OCI-M1 (cell line): ENCODE measurements around the gene RBBP5.
A peak's percentile ranks its signal among the peaks of the same experiment; 100 is the strongest.

Source experiments
- DNase-seq: peaks from one replicate; lab custom pipeline; 2025; lab: John Stamatoyannopoulos, UW

Gene RBBP5

DNA sequence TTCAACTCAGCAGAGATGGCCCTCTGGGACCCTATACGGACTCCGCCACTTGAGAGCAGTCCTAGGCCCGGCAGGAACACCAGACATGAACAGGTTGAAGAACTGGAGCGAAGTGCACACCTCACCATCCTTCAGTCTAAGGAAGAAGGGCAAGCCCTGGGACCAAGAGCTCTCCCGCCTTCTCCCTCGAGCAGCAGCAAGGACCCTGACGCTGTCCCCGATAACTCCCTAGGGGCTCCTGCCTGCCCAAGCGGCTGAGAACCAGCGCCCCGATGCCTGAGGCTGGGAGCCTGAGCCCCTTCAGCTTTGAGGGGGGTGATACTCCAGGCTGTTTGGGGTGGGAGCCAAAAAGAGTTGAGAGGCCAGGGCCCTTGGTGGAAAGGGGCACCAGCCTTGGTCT lies 47.7 kb downstream of the RBBP5 start:
- DNase-seq = no peak

DNA sequence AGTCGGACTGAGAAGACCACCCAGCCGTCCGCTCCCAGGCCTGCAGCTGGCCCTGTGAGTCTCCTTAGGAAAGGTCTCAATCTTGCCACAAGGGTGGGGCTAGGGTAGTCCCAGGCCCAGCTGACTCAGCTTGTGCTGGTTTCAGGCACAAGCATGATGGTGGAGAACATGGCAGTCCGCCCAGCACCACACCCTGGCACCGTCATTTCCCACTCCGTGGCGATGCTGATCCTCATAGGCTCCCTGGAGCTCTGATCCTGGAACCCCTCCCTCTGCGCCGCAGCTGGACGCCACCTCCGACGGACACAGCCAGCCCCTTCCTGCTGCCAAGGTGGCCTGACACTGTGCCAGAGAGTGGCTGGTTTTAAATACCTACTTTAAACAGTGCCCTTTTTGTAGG lies 48.3 kb downstream of the RBBP5 start:
- DNase-seq = no peak

DNA sequence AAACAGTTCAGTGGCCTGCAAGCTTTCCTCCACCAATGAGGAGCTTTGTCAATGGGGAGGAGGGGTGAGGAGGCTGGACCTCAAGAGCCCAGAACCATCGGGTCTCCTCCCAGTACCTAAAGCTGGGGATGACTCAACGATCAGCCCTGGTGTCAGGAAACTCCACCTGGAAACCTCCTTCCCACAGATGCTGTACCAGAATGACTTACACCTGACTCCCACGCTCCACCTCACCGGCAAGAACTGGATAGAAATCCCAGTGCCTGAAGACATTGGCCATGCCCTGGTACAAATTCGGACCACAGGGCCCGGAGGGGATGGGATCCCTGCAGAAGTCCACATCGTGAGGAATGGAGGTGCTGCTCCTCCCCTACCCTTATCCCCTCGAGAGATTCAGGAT lies 48.9 kb downstream of the RBBP5 start:
- DNase-seq = no peak

DNA sequence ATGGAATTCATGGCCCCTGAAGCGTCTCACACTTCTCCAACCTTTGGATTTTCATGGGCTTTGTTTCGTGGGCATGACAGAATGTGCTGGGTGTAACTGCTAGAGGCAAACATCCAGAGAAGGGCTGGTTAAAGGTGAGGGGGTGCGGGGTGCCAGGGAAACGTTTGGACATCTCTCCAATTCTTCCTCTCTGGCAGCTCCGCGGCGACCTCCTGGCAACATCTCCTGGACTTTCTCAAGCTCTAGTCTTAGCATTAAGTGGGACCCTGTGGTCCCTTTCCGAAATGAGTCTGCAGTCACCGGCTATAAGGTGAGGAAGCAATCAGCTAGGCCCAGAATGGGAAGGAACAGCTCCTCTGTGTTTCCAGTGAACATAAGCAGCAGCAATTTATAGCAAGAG lies 49.5 kb downstream of the RBBP5 start:
- DNase-seq = no peak

DNA sequence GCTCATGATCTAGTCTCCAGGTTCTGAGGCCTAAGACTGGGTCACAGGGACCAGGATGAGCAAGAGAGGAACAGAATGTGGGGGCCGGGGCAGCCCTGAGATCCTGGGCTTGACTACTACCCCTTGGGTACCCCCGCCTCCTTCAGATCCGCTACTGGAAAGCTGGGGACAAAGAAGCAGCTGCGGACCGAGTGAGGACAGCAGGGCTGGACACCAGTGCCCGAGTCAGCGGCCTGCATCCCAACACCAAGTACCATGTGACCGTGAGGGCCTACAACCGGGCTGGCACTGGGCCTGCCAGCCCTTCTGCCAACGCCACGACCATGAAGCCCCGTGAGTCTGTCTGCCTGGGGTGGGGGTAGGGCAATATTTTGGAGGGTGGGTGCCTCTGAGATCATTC lies 50.0 kb downstream of the RBBP5 start:
- DNase-seq = no peak

DNA sequence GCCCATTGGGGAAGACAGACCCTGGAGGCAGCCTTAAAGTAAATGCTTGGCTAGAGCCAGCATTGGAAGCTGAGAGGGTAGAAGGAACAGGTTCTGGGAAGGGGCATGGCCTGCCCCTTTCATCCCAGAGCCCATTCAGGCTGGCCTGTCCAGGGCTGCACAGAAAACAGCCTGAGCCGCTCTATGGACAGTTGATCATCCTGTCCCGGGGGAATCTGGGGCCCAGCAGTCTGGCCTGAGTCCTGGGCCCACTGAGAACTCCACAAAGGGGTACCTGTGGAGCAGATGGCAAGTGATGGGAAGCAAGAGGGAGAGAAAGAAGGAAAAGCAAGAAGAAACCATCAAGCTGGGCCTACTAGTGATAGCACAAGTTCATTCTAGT lies 50.8 kb downstream of the RBBP5 start:
- no peak for DNase-seq

DNA sequence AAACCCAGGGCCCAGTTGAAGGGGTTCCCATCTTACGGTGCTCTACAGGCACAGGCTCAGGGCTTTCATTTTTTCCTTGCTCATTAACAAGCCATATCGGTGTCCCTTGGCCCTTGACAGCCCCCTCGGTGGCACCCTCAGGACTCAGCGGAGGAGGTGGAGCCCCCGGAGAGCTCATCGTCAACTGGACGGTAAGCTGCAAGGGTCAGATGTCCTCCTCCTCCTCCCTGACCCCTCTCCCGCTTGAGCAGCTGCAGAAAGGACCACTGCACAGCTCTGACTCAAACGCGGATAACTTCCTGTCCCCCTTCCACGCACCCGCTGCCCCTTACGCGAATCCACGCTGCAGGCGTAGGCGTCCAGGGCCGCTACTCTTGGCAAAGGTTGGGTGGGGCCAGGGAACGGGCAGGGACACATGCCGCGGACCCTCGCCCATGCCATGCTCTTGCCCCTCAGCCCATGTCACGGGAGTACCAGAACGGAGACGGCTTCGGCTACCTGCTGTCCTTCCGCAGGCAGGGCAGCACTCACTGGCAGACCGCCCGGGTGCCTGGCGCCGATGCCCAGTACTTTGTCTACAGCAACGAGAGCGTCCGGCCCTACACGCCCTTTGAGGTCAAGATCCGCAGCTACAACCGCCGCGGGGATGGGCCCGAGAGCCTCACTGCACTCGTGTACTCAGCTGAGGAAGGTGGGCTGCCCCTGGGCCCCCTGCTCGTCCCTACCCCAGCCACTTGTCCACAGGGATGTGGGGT lies 52.2 kb downstream of the RBBP5 start:
- no peak for DNase-seq

DNA sequence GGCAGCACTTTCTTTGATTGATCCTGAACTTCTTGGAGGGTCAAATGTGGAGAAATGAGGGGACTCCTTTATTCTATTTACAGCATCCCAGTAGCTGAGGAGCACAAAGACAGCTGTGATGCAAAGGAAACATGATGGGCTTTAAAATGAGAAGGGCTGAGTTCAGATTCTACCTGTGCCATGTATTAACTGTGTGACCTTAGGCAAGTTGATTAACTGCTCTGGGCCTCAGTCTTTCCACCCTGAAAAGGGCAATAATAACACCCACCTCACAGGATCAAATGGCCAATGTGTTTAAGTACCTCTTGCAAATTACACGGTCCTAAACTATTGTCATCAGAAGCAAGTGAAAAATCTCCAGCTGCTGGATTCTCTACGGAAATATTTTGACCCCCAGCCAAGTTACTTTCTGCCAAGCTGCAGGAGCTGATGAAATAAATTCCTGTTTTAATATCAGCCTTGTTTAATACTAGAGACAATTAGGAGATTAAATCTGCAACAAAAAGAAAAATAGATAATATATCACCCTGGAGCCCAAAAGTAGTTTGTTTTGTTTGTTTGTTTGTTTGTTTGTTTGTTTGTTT lies 53.2 kb downstream of the RBBP5 start:
- DNase-seq = no peak

DNA sequence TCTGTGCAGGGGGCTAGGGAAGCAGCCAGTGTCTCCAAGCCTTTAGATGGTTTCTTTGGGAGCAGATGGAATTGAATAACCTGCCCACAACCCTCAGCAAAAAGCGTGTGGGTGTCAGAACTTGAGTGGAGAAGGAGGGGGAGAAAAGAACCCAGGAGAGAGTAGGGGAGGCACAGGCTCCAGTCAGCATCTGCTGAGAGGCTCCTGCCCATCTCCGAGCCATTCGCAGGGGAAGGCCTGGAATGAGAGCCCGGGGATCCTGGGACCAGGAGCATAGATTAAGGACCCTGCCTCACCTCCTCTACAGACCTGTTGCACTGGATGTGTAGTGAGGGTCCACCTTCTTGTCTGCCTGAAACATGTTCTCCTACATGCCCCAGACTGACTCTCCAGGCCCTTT lies 53.8 kb downstream of the RBBP5 start:
- no peak for DNase-seq

DNA sequence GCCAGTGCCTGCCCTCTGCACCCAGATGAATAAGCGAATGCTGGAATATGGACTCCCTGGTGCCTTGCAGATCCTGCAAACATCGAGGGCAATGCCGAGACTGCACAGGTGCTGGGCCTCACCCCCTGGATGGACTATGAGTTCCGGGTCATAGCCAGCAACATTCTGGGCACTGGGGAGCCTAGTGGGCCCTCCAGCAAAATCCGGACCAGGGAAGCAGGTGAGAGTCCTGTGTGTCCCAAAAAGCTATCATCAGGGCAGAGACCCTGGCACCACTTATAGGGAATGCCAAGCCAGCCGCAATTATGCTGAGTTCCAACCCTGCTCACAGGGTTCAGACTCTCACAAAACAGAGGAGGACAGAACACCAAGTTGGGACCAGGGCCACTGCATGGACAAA lies 54.7 kb downstream of the RBBP5 start:
- DNase-seq = no peak

DNA sequence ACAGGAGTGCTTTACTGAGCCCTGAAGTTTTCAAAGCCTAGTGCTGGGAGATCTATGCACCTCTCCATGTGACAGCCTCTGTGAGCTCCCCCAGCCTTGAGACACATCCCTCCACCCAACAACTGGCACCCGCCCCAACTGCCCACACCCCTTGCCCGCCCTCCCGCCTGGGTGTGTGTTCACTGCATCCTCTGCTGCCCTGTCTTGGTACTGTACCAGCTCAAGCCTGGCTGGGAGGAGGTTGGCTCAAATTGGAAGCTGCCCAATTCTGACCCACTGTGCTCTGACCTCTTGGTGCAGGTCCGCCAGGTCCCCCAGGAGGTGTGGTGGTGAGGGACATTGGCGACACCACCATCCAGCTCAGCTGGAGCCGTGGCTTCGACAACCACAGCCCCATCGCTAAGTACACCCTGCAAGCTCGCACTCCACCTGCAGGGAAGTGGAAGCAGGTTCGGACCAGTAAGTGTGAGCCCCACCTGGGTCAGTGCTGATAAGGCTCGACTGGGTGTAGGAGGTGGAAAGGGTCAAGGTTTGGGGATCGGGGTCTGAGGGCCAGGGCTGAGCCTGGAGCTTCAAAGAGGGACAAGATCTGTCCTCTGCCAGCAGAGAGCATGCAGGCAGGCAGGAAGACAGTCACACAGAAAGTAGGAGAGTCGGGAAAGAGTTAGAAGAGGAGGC lies 55.5 kb downstream of the RBBP5 start:
- DNase-seq = peak; percentile 39

DNA sequence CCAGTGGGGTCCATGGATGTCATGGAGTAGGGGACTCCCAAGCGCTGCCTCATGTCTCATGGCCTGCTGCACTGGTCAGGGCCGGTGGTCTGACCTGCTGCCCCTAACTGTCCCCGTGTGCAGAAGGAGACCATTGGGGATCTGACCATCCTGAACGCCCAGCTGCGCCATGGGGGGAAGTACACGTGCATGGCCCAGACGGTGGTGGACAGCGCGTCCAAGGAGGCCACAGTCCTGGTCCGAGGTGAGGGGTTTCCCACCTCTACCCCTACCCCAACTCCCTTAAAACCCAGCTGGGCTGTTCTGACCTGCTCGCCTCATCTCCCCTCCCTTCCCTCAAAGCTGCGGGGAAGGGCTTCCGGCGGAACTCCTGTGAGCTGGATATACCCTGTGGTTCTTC lies 56.1 kb downstream of the RBBP5 start:
- no peak for DNase-seq

DNA sequence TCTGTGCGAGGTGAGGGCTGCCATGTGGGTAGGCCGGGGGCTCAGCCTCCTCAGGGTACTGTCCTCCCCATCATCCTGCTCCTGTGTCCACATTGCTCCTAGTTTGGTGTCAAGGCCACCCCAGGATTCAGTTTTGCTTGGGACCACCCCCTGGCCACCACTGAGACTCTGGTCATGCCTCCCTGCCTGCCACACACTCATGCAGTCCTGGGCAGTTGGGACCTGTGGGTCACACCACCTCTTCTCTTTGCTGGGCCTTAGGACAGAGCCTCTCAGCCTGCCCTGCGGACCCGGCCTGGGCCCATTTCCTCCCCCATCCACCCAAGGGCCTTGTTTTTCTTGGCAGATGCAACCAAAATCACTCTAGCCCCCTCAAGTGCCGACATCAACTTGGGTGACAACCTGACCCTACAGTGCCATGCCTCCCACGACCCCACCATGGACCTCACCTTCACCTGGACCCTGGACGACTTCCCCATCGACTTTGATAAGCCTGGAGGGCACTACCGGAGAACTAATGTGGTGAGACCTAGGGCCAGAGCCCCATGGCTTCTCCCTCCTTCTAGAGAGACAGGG lies 56.9 kb downstream of the RBBP5 start:
- no peak for DNase-seq

DNA sequence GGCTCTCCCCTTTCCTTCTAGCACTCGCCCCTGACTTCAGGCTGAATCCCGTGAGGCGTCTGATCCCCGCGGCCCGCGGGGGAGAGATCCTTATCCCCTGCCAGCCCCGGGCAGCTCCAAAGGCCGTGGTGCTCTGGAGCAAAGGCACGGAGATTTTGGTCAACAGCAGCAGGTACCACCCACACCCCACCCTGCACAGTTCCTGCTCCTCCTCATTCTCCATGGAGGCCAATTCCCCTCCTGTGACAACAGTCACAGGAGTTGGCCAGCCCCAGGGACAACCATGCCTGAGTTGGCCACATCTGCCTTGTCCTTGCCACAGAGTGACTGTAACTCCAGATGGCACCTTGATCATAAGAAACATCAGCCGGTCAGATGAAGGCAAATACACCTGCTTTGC lies 57.5 kb downstream of the RBBP5 start:
- no peak for DNase-seq

DNA sequence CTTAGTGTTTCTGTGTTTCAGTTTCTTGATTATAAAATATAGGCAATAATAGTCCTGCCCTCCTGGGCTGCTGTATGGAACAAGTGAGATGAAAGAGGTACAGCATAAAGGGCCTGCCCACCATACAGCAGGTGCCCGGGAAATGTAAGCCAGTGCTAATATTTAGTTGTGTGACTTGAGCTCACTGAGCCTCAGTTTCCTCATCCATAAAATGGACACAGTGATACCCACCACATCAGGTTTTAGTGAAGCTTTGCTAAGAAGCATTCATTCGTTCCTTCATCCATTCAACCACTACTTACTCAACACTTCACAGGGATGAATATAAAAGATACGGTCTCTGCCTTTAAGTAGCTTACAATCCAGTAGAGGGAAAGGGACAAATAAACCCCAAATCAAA lies 58.9 kb downstream of the RBBP5 start:
- DNase-seq = no peak

DNA sequence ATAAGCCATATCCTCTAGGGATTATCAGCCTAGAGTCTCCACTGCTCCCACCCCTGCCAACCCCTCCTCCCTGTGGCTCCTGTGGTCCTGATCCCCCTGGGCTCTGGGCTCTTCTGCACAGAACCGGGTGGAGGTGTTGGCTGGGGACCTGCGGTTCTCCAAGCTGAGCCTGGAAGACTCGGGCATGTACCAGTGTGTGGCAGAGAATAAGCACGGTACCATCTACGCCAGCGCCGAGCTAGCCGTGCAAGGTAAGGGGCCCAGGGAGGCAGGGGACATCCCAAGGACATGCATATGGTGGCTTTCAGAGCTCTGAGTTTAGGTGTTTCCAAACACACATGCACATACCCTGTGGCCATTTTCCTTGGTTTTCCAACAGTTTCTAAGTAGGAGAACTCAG lies 59.5 kb downstream of the RBBP5 start:
- DNase-seq = no peak

DNA sequence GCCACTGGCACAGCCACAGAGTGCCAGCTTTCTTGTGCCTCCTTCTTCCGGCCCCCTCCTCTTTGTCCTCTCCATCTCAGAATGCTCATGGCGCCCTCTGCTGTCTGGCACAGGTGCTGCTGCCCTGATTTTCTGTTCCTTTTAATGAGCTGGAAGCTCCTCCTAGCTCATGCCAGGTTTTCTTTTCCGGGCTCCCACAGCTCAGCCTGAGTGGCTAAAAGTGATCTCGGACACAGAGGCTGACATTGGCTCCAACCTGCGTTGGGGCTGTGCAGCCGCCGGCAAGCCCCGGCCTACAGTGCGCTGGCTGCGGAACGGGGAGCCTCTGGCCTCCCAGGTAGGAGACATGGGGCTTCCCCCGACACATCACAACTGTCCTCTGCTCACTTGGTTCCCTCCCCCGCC lies 60.1 kb downstream of the RBBP5 start:
- peak; percentile 89 for DNase-seq

DNA sequence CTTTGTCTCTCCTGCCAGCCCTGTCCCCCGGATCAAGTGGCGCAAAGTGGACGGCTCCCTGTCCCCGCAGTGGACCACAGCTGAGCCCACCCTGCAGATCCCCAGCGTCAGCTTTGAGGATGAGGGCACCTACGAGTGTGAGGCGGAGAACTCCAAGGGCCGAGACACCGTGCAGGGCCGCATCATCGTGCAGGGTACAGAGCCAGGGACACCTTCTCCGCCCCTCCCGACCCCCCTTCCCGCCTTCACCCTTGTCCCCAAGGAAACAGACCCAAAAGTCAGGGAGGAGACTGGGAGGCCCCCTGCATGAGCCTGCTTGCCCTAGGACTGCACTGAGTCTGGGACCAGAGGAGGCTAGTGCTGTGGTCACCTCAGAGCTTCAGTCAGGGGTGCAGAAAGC lies 60.6 kb downstream of the RBBP5 start:
- DNase-seq = no peak

DNA sequence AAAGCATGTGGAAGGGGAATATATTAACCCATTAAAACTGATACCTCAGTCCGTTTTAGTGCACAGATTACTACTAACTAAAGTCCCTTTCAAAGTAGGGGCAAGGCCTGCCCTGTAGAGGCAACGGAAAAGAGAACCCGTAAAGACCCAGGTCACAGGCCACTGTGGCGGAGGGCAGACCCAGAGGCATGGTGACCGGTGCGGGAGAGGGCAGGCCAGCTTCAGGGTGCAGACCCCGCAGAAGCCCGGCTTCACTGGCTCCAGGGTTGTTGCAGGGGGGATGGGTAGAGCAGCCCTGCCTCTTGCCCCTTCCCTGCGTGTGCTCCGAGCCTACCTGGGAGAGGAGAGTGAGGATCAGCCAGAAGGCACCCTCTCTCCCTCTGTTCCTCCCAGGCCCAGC lies 61.0 kb downstream of the RBBP5 start:
- no peak for DNase-seq

DNA sequence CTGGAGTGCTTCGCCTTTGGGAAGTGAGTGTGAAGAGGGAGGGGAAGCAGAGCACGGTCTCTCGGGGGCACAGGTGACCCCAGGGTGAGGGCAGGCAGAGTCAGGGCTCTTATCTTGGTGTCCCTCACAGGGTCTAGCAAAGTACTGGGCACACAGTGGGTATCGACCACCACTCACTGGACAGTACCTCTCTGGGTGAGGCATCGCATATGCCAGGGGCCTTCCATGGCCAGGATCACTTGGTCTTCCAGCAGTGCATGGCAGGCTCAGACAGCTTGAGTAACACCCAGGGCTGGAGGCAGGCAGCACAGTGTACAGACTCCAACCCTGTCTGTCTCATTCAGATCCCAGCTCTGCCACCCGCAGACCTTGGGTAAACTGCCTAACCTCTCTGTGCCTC lies 62.1 kb downstream of the RBBP5 start:
- DNase-seq = no peak

DNA sequence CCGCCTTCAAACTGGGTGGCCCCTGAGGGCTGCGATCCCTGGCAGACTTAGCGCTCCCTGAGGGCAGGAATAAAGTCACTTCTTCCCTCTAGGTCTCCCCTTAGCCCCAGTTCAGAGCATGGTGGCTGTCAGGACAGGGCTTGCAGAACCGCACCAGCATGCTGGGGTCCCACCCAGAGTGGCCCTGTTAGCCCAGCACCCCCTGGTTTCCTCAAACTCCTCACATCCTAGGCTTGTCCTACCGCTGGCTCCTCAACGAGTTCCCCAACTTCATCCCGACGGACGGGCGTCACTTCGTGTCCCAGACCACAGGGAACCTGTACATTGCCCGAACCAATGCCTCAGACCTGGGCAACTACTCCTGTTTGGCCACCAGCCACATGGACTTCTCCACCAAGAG lies 62.9 kb downstream of the RBBP5 start:
- no peak for DNase-seq

DNA sequence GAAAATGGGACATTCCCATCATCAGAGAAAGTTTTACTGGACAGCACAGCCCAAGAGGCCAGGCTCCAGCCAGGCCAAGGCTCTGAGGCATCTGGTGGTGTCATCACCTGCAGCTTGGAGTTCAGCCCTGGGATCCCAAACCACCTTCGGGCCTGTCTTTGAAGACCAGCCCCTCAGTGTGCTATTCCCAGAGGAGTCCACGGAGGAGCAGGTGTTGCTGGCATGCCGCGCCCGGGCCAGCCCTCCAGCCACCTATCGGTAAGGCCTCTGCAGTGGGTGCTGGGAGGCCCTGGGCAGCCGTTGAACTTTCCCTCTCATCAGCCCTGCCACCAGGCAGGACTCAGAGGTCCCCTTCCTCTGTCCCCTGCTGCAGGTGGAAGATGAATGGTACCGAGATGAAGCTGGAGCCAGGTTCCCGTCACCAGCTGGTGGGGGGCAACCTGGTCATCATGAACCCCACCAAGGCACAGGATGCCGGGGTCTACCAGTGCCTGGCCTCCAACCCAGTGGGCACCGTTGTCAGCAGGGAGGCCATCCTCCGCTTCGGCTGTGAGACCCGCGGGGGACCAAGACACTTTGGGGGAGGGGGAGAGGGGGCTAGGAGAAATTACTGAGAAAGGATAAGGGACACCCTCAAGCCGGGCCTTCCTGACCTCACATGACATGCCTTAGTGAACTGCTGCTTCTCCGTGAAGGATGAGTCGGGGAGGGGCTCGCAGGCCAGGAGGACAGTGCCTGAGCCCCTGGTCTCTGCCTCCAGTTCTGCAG lies 63.8 kb downstream of the RBBP5 start:
- DNase-seq = no peak
